GM10266 (cell line): ENCODE data around the gene DCHS2.
"Not testable (repeated sequence)": the region's sequence is repeated elsewhere in the genome, so short reads cannot be mapped to it uniquely, and the experiment has no call there.

ENCODE experiments used
- DNase-seq: peaks from one replicate; pipeline ENCODE4 v3.0.0; 2012; ENCODE audit errors: extremely low spot score
- TF ChIP-seq, protein P1 (sequence below): IDR thresholded peaks from 2 replicates; pipeline ENCODE4 v1.5.1; 2012; ENCODE audit warnings: mild to moderate bottlenecking, low read depth; ENCODE audit not compliant: control insufficient read depth, insufficient read depth; ENCODE audit errors: missing control alignments

DCHS2 gene

GRCh38 chr4:154234576-154234975 is 257.0 kb downstream of the DCHS2 start:
- TF ChIP-seq, protein P1, sequence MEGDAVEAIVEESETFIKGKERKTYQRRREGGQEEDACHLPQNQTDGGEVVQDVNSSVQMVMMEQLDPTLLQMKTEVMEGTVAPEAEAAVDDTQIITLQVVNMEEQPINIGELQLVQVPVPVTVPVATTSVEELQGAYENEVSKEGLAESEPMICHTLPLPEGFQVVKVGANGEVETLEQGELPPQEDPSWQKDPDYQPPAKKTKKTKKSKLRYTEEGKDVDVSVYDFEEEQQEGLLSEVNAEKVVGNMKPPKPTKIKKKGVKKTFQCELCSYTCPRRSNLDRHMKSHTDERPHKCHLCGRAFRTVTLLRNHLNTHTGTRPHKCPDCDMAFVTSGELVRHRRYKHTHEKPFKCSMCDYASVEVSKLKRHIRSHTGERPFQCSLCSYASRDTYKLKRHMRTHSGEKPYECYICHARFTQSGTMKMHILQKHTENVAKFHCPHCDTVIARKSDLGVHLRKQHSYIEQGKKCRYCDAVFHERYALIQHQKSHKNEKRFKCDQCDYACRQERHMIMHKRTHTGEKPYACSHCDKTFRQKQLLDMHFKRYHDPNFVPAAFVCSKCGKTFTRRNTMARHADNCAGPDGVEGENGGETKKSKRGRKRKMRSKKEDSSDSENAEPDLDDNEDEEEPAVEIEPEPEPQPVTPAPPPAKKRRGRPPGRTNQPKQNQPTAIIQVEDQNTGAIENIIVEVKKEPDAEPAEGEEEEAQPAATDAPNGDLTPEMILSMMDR: no peak
- no peak for DNase-seq

DNA sequence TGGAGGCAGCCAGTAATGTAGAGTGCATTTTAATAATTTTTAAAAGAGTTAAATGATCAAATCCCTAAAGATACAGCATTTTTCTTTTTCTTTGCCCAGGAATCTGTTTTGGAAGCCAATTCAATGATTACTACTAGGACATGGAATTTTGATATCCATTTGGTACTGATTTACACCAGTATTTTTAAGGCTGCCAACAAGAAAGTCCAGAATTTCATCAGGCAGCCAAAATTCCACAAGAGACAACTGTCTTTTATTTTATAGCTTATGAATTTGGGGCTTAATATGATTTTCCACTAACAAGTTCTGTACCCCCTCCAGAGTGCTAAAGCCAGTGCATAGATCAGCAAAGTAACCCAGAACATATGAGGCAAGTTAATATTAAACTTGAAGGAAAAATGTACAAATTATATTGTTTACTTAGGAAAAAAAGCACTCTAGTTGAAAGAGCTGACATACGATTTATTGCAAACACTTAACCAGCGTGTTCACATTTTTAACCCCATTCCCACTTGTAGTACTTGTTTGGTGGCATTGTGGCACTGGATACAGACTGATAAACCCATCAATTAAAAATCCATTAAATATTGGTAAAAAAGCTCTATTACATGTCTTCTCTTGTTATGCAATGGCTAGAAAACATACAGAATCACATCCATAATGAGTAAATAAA is 259.7 kb downstream of the DCHS2 start:
- TF ChIP-seq, protein P1: no peak
- DNase-seq: no peak

- no peak for DNase-seq
- TF ChIP-seq, protein P1: no peak
These were observed 260.9 kb downstream of the DCHS2 start for GRCh38 chr4:154230723-154231122.

DNA sequence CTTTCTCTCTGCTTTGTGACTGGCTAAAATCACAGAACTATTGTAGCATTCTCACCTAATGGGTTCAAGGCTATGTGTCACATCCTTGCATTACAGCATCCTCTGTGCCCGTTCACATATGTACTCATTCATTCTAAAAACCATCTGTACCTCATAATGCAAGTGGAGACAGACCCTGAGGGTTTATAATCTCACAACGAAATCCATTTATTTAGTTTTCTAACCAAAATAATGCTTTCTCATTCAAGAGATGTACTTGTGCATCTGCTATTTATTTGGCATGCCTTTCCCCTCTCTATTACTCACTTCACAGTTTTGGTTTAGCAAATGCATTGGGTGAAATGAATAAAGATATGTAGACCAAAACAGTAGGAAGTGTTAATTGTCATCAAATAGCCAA is 261.5 kb downstream of the DCHS2 start:
- TF ChIP-seq, protein P1: no peak
- DNase-seq: no peak

DNA sequence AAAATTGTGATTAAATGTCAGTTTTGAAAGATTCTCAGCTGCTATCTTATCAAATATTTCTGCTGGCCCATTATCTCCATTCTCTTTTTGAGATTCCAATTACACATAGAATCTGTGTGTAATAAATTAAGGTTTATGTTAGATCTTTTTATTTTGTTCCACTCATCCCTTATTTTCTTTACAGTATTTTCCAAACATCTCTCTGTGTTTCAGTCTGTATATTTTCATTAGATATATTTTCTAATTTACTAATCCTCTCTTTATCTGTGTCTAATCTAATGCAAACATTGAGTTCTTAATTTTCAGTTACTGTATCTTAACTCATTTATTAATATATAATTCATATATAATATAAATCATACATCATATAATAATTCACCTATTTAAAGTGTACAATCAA is 268.7 kb downstream of the DCHS2 start:
- TF ChIP-seq, protein P1: no peak
- no peak for DNase-seq

GRCh38 chr4:154218051-154218450 is 273.5 kb downstream of the DCHS2 start:
- no peak for DNase-seq

DNA sequence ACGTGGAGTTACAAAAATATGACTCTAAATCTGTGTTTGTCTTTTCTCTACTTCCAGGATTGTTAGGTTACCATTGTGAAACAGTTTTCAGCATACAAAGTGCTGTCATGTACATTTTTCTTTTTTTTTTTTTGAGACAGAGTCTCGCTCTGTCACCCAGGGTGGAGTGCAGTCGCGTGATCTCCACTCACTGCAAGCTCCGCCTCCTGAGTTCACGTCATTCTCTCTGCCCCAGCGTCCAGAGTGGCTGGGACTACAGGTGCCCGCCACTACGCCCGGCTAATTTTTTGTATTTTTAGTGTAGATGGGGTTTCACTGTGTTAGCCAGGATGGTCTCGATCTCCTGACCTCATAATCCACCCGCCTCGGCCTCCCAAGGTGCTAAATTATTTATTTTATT is 274.2 kb downstream of the DCHS2 start:
- not testable (repeated sequence) for DNase-seq

More at GRCh38 chr4:154218051-154218450, 273.5 kb downstream of the DCHS2 start:
- TF ChIP-seq, protein P1: no peak

- TF ChIP-seq, protein P1: no peak
- no peak for DNase-seq
These were observed 280.1 kb downstream of the DCHS2 start for GRCh38 chr4:154211506-154211905.
